ENCODE results near the gene GLT1D1. TPM values are rescaled to one million over a fixed set of nuclear protein-coding genes. Genes with fewer than 3 reads are reported as not detected.

GLT1D1 gene
- total RNA-seq, 1 experiment from 2014 or later, result 0.10 TPM

DNA sequence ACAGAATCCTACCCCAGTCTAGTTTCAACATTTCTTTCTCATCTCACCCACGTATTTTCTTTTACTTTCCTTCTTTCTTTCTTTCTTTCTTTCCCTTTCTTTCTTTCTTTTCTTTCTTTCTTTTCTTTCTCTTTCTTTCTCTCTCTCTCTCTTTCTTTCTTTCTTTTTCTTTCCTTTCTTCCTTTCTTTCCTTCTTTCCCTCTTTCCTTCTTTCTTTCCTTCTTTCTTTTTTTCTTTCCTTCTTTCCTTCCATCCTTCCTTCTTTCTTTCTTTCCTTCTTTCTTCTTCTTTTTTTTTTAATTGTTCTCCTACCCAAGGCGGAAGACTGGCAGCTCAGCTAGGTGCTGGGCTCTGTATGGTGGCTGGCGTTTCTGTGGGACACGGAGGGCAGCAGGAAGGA lies 55.0 kb downstream of the GLT1D1 start:
- no peak overlapping the region for H3K4me3 ChIP-seq
- H3K4me1 ChIP-seq, result no peaks in the 10 kb centered on the region
- no peak for DNase-seq
- no peaks in the 10 kb centered on the region for H3K27me3 ChIP-seq
- no peaks in the 10 kb centered on the region for H3K36me3 ChIP-seq
- no peaks in the 10 kb centered on the region for H3K9me3 ChIP-seq (replicated peaks)
- no peak overlapping the region for H3K27ac ChIP-seq

- H3K4me3 ChIP-seq, result no peak overlapping the region
Observed at GRCh38 chr12:128909653-128910052, 56.4 kb downstream of the GLT1D1 start.

DNA sequence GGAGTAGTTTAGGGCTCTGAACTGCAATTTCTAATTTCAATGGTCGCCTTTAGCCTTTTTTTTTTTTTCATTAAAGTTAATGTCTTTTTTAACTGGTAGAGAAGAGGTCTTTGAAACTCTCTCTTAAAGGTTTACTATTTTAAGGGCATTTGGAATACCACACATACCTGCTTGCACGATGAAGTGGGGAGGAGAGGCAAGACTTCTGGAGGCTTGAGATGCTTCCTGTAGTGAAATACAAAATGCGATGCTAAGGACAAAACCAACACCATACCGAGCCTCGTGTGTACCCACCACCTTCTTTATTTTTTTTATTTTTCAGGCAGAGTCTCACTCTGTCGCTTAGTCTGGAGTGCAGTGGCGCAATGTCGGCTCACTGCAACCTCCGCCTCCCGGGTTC lies 57.4 kb downstream of the GLT1D1 start:
- Histone ChIP-seq H3K4me3 (no peak overlapping the region), H3K27ac (no peak overlapping the region), H3K27me3 (no peaks in the 10 kb centered on the region), H3K9me3 (replicated peaks) (no peaks in the 10 kb centered on the region), H3K4me1 (no peaks in the 10 kb centered on the region), H3K36me3 (no peaks in the 10 kb centered on the region)
- DNase-seq, result no peak

More at GRCh38 chr12:128909653-128910052, 56.4 kb downstream of the GLT1D1 start:
- no peak overlapping the region for H3K27ac ChIP-seq
- DNase-seq, result no peak
- no peaks in the 10 kb centered on the region for H3K4me1 ChIP-seq
- no peaks in the 10 kb centered on the region for H3K9me3 ChIP-seq (replicated peaks)
- no peaks in the 10 kb centered on the region for H3K27me3 ChIP-seq
- no peaks in the 10 kb centered on the region for H3K36me3 ChIP-seq

DNA sequence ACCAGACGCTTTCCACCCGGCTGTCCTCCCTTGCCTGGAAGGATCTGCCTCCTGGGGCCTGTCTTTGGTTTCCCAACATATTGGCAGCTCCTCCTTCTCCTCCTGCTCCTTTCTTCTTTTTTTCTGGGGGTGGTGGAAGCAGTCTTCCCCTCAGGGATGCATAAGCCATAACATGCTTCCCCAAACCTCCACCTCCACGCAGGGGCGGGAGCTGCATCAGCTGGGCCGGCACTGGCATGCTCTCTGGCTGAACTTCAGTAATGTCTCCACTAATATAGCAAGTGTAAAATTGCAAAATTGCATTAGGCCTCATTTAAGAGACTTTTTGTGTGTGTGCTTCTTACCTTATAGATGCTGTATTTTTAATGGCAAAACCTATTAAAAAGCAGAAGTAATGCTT lies 58.6 kb downstream of the GLT1D1 start:
- Histone ChIP-seq H3K27ac (no peak overlapping the region), H3K9me3 (replicated peaks) (no peaks in the 10 kb centered on the region), H3K27me3 (no peaks in the 10 kb centered on the region), H3K4me1 (no peaks in the 10 kb centered on the region), H3K4me3 (no peak overlapping the region), H3K36me3 (no peaks in the 10 kb centered on the region)
- DNase-seq, result no peak

DNA sequence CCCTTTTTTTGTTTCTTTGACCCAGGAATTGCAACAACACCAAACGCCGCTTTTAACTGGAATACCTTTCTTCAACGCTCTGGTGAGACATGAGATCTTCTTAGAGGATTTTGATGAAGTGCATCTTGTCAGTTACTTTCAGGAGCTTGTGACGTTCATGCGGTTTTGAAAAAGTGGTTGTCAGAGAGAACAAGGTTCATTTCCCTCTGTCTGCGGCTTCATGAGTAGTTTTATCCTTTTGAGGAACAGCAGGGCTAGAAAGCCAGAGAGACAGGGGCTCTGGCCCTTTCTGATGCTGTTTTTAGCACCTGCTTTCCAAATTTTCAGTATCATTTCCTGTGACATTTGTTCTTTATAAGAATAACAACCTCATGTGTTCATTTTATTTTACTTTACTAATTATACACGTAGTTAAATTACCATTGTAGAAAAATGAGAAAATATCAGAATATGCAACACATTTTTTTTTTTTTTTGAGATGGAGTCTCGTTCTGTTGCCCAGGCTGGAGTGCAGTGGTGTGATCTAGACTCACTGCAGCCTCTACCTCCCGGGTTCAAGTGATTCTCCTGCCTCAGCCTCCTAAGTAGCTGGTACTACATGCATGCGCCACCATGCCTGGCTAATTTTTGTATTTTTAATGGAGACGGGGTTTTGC lies 61.8 kb downstream of the GLT1D1 start:
- no peaks in the 10 kb centered on the region for H3K36me3 ChIP-seq
- H3K4me3 ChIP-seq, result no peak overlapping the region
- H3K4me1 ChIP-seq, result no peaks in the 10 kb centered on the region
- H3K9me3 ChIP-seq (replicated peaks), result no peaks in the 10 kb centered on the region
- no peak overlapping the region for H3K27ac ChIP-seq
- no peaks in the 10 kb centered on the region for H3K27me3 ChIP-seq
- DNase-seq, result no peak

DNA sequence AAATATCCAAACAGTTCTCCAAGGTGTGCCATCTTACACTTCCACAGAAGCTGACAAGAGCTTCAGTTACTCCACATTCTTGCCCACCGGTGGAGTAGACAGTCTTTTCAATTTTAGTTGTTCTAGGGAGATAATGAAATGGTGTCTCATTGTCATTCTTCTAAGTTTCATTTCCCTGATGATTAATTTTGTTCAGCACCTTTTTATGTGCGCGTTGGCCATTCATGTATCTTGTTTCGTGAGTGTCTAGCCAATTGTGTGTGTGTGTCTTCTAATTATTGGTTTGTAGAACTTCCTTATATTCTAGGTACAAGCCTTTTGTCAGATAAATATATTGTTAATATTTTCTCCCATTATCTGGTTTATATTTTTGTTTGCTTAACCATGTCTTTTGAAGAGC lies 63.1 kb downstream of the GLT1D1 start:
- DNase-seq, result no peak
- H3K4me3 ChIP-seq, result no peak overlapping the region
- no peaks in the 10 kb centered on the region for H3K4me1 ChIP-seq
- no peaks in the 10 kb centered on the region for H3K9me3 ChIP-seq (replicated peaks)
- H3K27me3 ChIP-seq, result no peaks in the 10 kb centered on the region
- H3K27ac ChIP-seq, result no peak overlapping the region
- H3K36me3 ChIP-seq, result no peaks in the 10 kb centered on the region

DNA sequence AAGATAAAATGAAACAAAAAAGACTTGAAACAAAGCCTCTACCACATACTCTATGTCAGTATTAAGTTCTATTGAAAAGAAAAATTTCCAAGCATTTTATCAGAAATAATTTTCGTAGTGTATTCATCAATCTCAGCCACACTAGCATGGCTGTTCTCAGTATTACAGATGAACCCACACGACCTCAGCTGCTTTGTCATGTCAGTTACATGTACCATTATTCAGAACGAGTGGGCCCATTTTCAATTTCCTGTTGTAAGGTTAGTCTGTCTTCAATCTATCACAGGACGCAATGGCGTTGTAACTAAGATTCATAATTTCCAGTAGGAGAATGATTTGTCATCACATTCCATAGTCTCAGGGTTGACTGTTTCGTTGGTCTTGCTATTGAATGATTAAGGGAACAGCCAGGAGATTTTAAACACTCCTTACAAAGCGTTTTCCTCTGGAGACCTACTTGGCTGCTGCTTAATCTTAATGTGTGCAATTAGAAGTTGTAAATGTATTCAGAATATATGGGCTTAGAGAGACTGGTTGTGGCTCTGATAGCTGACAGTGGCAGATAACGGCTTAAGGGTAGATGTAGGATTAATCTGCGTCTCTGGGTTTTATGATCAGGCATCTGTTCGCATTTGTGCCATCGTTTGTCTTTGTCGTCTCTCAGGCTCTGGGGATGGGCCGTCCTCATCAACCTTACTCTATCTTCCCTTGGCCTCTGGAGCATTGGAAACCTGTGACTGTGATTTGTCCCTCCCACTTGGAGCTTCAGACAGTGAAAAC lies 65.4 kb downstream of the GLT1D1 start:
- Histone ChIP-seq H3K4me3 (no peak overlapping the region), H3K9me3 (replicated peaks) (no peaks in the 10 kb centered on the region), H3K4me1 (no peaks in the 10 kb centered on the region), H3K36me3 (no peaks in the 10 kb centered on the region), H3K27ac (no peak overlapping the region), H3K27me3 (no peaks in the 10 kb centered on the region)
- DNase-seq, result no peak

DNA sequence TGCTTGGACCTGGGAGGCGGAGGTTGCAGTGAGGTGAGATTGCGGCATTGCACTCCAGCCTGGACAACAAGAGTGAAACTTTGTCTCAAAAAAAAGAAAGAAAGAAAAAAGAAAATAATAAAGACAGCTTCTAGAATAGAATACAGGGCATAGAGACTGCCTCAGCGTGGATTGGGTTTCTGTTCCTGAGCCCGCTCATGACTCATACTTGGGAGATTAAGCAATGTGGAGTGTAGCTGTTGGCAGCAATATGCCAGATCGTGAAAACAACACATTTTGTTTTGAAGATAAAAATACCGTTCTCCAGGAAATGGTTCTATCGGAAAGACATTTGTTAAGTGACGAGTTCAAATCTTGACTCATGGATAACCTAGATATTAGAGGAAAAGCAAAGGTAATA lies 67.2 kb downstream of the GLT1D1 start:
- Histone ChIP-seq H3K9me3 (replicated peaks) (no peaks in the 10 kb centered on the region), H3K27me3 (no peaks in the 10 kb centered on the region), H3K4me1 (no peaks in the 10 kb centered on the region), H3K36me3 (no peaks in the 10 kb centered on the region), H3K27ac (no peak overlapping the region), H3K4me3 (no peak overlapping the region)
- DNase-seq, result no peak

- Histone ChIP-seq H3K36me3 (no peaks in the 10 kb centered on the region), H3K4me1 (no peaks in the 10 kb centered on the region), H3K27ac (no peak overlapping the region), H3K27me3 (no peaks in the 10 kb centered on the region), H3K4me3 (no peak overlapping the region), H3K9me3 (replicated peaks) (no peaks in the 10 kb centered on the region)
- no peak for DNase-seq
Observed at GRCh38 chr12:128928361-128928760, 75.1 kb downstream of the GLT1D1 start.

DNA sequence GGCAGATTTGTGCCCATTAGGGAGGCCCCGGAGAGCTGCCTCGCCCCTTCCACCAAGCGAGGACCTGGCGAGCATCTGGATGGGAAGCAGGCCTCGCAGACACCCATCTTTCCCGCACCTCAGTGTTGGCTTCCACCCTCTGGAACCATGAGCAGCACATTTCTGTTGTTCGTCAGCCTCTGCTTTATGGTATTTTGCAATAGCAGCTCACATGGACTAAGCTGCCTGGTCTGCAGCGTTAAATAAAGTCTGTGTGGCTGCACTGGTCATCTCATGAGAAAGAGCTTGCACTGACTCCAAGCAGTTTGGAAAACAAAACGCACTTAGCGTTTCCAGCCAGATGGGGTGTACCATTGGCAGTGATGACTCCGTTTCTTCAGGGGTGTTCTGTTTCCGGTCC lies 75.8 kb downstream of the GLT1D1 start:
- no peak overlapping the region for H3K4me3 ChIP-seq
- no peak for DNase-seq

DNA sequence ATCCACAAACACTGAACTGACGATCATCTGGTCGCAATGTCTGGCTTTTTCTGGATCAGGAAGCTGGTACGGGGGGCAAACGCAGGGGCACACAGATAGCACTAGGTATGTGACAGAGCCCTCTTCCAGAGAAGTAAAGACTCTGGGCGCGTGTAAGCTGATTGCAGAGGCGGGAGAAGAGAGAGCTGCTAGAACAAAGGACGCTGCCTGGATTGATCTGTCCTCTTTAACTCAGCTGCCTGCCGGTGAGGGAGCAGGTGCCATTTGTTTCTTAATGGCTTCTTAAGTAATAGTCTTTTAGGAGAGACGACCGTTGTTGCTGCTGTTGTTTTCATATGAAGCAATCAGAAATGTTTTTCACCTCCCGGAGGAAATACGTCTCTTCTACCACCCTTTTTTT lies 77.3 kb downstream of the GLT1D1 start:
- H3K4me3 ChIP-seq, result no peak overlapping the region
- H3K27me3 ChIP-seq, result no peaks in the 10 kb centered on the region
- H3K9me3 ChIP-seq (replicated peaks), result no peaks in the 10 kb centered on the region
- no peak overlapping the region for H3K27ac ChIP-seq
- DNase-seq, result no peak
- H3K4me1 ChIP-seq, result no peaks in the 10 kb centered on the region
- no peaks in the 10 kb centered on the region for H3K36me3 ChIP-seq

More for the DNA sequence above, 75.8 kb downstream of the GLT1D1 start:
- Histone ChIP-seq H3K27ac (no peak overlapping the region), H3K36me3 (no peaks in the 10 kb centered on the region), H3K9me3 (replicated peaks) (no peaks in the 10 kb centered on the region), H3K27me3 (no peaks in the 10 kb centered on the region), H3K4me1 (no peaks in the 10 kb centered on the region)

- H3K27me3 ChIP-seq, result no peaks in the 10 kb centered on the region
- H3K36me3 ChIP-seq, result no peaks in the 10 kb centered on the region
- no peaks in the 10 kb centered on the region for H3K9me3 ChIP-seq (replicated peaks)
- no peak for DNase-seq
- no peaks in the 10 kb centered on the region for H3K4me1 ChIP-seq
- H3K4me3 ChIP-seq, result no peak overlapping the region
- H3K27ac ChIP-seq, result no peak overlapping the region
Observed at GRCh38 chr12:128932521-128932920, 79.2 kb downstream of the GLT1D1 start.

- Histone ChIP-seq H3K27me3 (no peaks in the 10 kb centered on the region), H3K4me1 (no peaks in the 10 kb centered on the region), H3K27ac (no peak overlapping the region), H3K9me3 (replicated peaks) (no peaks in the 10 kb centered on the region), H3K4me3 (no peak overlapping the region), H3K36me3 (no peaks in the 10 kb centered on the region)
- no peak for DNase-seq
Observed at GRCh38 chr12:128933039-128933438, 79.8 kb downstream of the GLT1D1 start.

- Histone ChIP-seq H3K9me3 (replicated peaks) (no peaks in the 10 kb centered on the region), H3K27ac (no peak overlapping the region), H3K4me1 (no peaks in the 10 kb centered on the region), H3K27me3 (no peaks in the 10 kb centered on the region), H3K4me3 (no peak overlapping the region), H3K36me3 (no peaks in the 10 kb centered on the region)
- DNase-seq, result no peak
Observed at GRCh38 chr12:128933926-128934325, 80.6 kb downstream of the GLT1D1 start.

GRCh38 chr12:128938886-128939285 lies 85.6 kb downstream of the GLT1D1 start:
- H3K9me3 ChIP-seq (replicated peaks), result no peaks in the 10 kb centered on the region
- no peak overlapping the region for H3K4me3 ChIP-seq
- H3K36me3 ChIP-seq, result no peaks in the 10 kb centered on the region
- no peak for DNase-seq
- no peaks in the 10 kb centered on the region for H3K4me1 ChIP-seq
- H3K27ac ChIP-seq, result no peak overlapping the region
- no peaks in the 10 kb centered on the region for H3K27me3 ChIP-seq

All from SJCRH30 (cell line).